Osteocyte (in vitro differentiated cells): ENCODE results near the gene ADARB1. TPM values are rescaled to one million over a fixed set of nuclear protein-coding genes. Genes with fewer than 3 reads are reported as not detected.

Experiments
- DNase-seq: peaks from one replicate; pipeline ENCODE4 v3.0.0; 2021; ENCODE audit warnings: mixed read lengths; ENCODE audit not compliant: unreplicated experiment; ENCODE audit errors: extremely low spot score
- H3K27ac Mint-ChIP-seq: one replicate; pipeline ENCODE4 v1.8.0; 2021; ENCODE audit warnings: mild to moderate bottlenecking, mixed read lengths; ENCODE audit not compliant: unreplicated experiment
- H3K27me3 Mint-ChIP-seq: one replicate; pipeline ENCODE4 v1.8.0; 2021; ENCODE audit warnings: mixed read lengths; ENCODE audit not compliant: unreplicated experiment
- H3K36me3 Mint-ChIP-seq: one replicate; pipeline ENCODE4 v1.8.0; 2021; ENCODE audit warnings: mixed read lengths; ENCODE audit not compliant: unreplicated experiment
- H3K4me1 Mint-ChIP-seq: one replicate; pipeline ENCODE4 v1.8.0; 2021; ENCODE audit warnings: mixed read lengths; ENCODE audit not compliant: unreplicated experiment
- H3K4me3 Mint-ChIP-seq: one replicate; pipeline ENCODE4 v1.8.0; 2021; ENCODE audit warnings: mild to moderate bottlenecking, moderate library complexity, mixed read lengths; ENCODE audit not compliant: unreplicated experiment
- H3K9me3 Mint-ChIP-seq: one replicate; pipeline ENCODE4 v1.8.0; 2021; ENCODE audit warnings: mixed read lengths; ENCODE audit not compliant: unreplicated experiment
- CTCF ChIP-seq: fragments of 200-600 bp; sonication (generic); IDR thresholded peaks from 2 replicates; pipeline ENCODE4 v1.5.0; 2021; ENCODE audit warnings: antibody characterized with exemption, mild to moderate bottlenecking, moderate library complexity
- total RNA-seq: library from RNA; stranded (reverse); gene quantifications from 2 replicates; pipeline ENCODE4 v1.2.1, GENCODE V29; 2021

The ADARB1 gene
- total RNA-seq, 1 donor from 2014 or later = 126 TPM

GRCh38 chr21:45035477-45035848 lies 38.9 kb upstream of the ADARB1 start:
- Mint-ChIP-seq H3K27ac (peak overlapping the region; percentile 31), H3K27me3 (no peaks in the 10 kb centered on the region), H3K4me1 (peaks cover 52% of the 10 kb centered on the region), H3K36me3 (no peaks in the 10 kb centered on the region), H3K9me3 (peaks cover 8% of the 10 kb centered on the region), H3K4me3 (no peak overlapping the region)
- TF ChIP-seq CTCF = no peak
- DNase-seq = no peak

GRCh38 chr21:45036630-45037029 lies 37.8 kb upstream of the ADARB1 start:
- Mint-ChIP-seq H3K4me3 (no peak overlapping the region), H3K36me3 (no peaks in the 10 kb centered on the region), H3K4me1 (peaks cover 52% of the 10 kb centered on the region), H3K27ac (no peak overlapping the region), H3K9me3 (peaks cover 8% of the 10 kb centered on the region), H3K27me3 (no peaks in the 10 kb centered on the region)
- no peak for TF ChIP-seq CTCF
- DNase-seq = no peak

GRCh38 chr21:45037986-45038385 lies 36.4 kb upstream of the ADARB1 start:
- no peak for TF ChIP-seq CTCF
- DNase-seq = no peak
- Mint-ChIP-seq H3K27me3 (no peaks in the 10 kb centered on the region), H3K27ac (no peak overlapping the region), H3K4me3 (no peak overlapping the region), H3K4me1 (peaks cover 55% of the 10 kb centered on the region), H3K9me3 (peaks cover 8% of the 10 kb centered on the region), H3K36me3 (no peaks in the 10 kb centered on the region)

GRCh38 chr21:45039317-45040156 lies 34.8 kb upstream of the ADARB1 start:
- H3K27ac Mint-ChIP-seq = peak overlapping the region; percentile 67
- H3K4me3 Mint-ChIP-seq = no peak overlapping the region
- TF ChIP-seq CTCF = no peak
- H3K9me3 Mint-ChIP-seq = peaks cover 8% of the 10 kb centered on the region
- H3K4me1 Mint-ChIP-seq = peaks cover 43% of the 10 kb centered on the region
- no peaks in the 10 kb centered on the region for H3K27me3 Mint-ChIP-seq
- H3K36me3 Mint-ChIP-seq = no peaks in the 10 kb centered on the region
- no peak for DNase-seq

- no peak for DNase-seq
- Mint-ChIP-seq H3K36me3 (no peaks in the 10 kb centered on the region), H3K4me3 (peak overlapping the region; percentile 51), H3K4me1 (peaks cover 39% of the 10 kb centered on the region), H3K27ac (peak overlapping the region; percentile 84), H3K9me3 (peaks cover 8% of the 10 kb centered on the region), H3K27me3 (no peaks in the 10 kb centered on the region)
- TF ChIP-seq CTCF = no peak
Observed at GRCh38 chr21:45040157-45040711, 34.1 kb upstream of the ADARB1 start.
